GM23338 (cell line): ENCODE measurements around the gene GBP2. TPM values are rescaled to one million over a fixed set of nuclear protein-coding genes. Genes with fewer than 3 reads are reported as not detected.

Source experiments
- ATAC-seq: fragments of 200-7000 bp; cut with Tn5 transposase; 3 replicates; pipeline ENCODE4 v1.9.1; 2020
- DNase-seq: peaks from one replicate; pipeline ENCODE4 v3.0.0-alpha.2; 2015; ENCODE audit warnings: low spot score
- H2AFZ ChIP-seq: fragments of 200-600 bp; sonication (generic); 2 replicates; pipeline ENCODE4 v1.8.0; 2016; ENCODE audit warnings: antibody characterized with exemption, mild to moderate bottlenecking, moderate library complexity
- H3F3A ChIP-seq: fragments of 200-600 bp; sonication (generic); replicated peaks from 2 replicates; pipeline ENCODE4 v1.8.0; 2017; ENCODE audit warnings: antibody characterized with exemption, mixed run types, low read depth
- H3K27ac ChIP-seq: fragments of 200-600 bp; sonication (generic); 2 replicates; pipeline ENCODE4 v1.6.1; 2016; ENCODE audit warnings: low read depth
- H3K27me3 ChIP-seq: fragments of 200-600 bp; sonication (generic); 2 replicates; pipeline ENCODE4 v1.8.0; 2016; ENCODE audit warnings: mild to moderate bottlenecking, mixed run types, moderate library complexity; ENCODE audit not compliant: insufficient read depth
- H3K36me3 ChIP-seq: fragments of 200-600 bp; sonication (generic); 2 replicates; pipeline ENCODE4 v1.8.0; 2016; ENCODE audit warnings: mild to moderate bottlenecking; ENCODE audit not compliant: insufficient read depth
- H3K4me1 ChIP-seq: fragments of 200-600 bp; sonication (generic); 2 replicates; pipeline ENCODE4 v1.8.0; 2016; ENCODE audit warnings: mild to moderate bottlenecking, moderate library complexity; ENCODE audit not compliant: insufficient read depth
- H3K4me2 ChIP-seq: fragments of 200-600 bp; sonication (generic); 2 replicates; pipeline ENCODE4 v1.7.1; 2017; ENCODE audit warnings: mixed run types
- H3K4me3 ChIP-seq: fragments of 200-600 bp; sonication (generic); 2 replicates; pipeline ENCODE4 v1.6.1; 2016; ENCODE audit warnings: mixed run types
- H3K79me2 ChIP-seq: fragments of 200-600 bp; sonication (generic); replicated peaks from 2 replicates; pipeline ENCODE4 v1.8.0; 2017; ENCODE audit warnings: mild to moderate bottlenecking; ENCODE audit not compliant: insufficient read depth
- H3K9me2 ChIP-seq: fragments of 200-600 bp; sonication (generic); 2 replicates; pipeline ENCODE4 v1.8.0; 2017; ENCODE audit not compliant: insufficient read depth
- H4K20me1 ChIP-seq: fragments of 200-600 bp; sonication (generic); replicated peaks from 2 replicates; pipeline ENCODE4 v1.8.0; 2017; ENCODE audit warnings: mild to moderate bottlenecking; ENCODE audit not compliant: insufficient read depth
- H3K27ac Mint-ChIP-seq: 2 replicates; pipeline ENCODE4 v1.8.0; 2020; ENCODE audit warnings: inconsistent platforms, mild to moderate bottlenecking, moderate library complexity, mixed read lengths
- H3K27me3 Mint-ChIP-seq: 3 replicates; pipeline ENCODE4 v1.8.0; 2022; ENCODE audit warnings: low read depth, mild to moderate bottlenecking, moderate library complexity, mixed read lengths, inconsistent platforms; ENCODE audit not compliant: insufficient read depth, poor library complexity
- H3K36me3 Mint-ChIP-seq: 3 replicates; pipeline ENCODE4 v1.8.0; 2021; ENCODE audit warnings: low read depth, mild to moderate bottlenecking, inconsistent platforms, moderate library complexity, mixed read lengths
- H3K4me1 Mint-ChIP-seq: 3 replicates; pipeline ENCODE4 v1.8.0; 2020; ENCODE audit warnings: mild to moderate bottlenecking, inconsistent platforms, mixed read lengths
- H3K4me3 Mint-ChIP-seq: 3 replicates; pipeline ENCODE4 v1.8.0; 2021; ENCODE audit warnings: moderate library complexity, mild to moderate bottlenecking, inconsistent platforms, mixed read lengths
- H3K9me3 Mint-ChIP-seq: 3 replicates; pipeline ENCODE4 v1.8.0; 2020; ENCODE audit warnings: moderate library complexity, mild to moderate bottlenecking, inconsistent platforms, mixed read lengths
- CREB1 ChIP-seq: fragments of 250-450 bp; sonication (Bioruptor Pico); IDR thresholded peaks from 2 replicates; pipeline ENCODE4 v1.5.0; 2020; ENCODE audit warnings: low read depth, mild to moderate bottlenecking, moderate library complexity
- EZH2 ChIP-seq: fragments of 200-600 bp; sonication (generic); IDR thresholded peaks from one replicate; pipeline ENCODE4 v1.8.0; 2017; ENCODE audit warnings: antibody characterized with exemption, mild to moderate bottlenecking, low read depth; ENCODE audit not compliant: unreplicated experiment
- EZH2phosphoT487 ChIP-seq: fragments of 200-600 bp; sonication (generic); IDR thresholded peaks from one replicate; pipeline ENCODE4 v1.8.1; 2018; ENCODE audit warnings: antibody characterized with exemption; ENCODE audit not compliant: unreplicated experiment
- JUNB ChIP-seq: IDR thresholded peaks from one replicate; pipeline ENCODE4 v1.6.1; 2016; ENCODE audit warnings: antibody characterized with exemption; ENCODE audit not compliant: unreplicated experiment
- NANOG ChIP-seq: IDR thresholded peaks from 2 replicates; pipeline ENCODE4 v1.6.1; 2016; ENCODE audit warnings: antibody characterized with exemption, borderline replicate concordance
- POLR2AphosphoS5 ChIP-seq: IDR thresholded peaks from 2 replicates; pipeline ENCODE4 v1.6.1; 2016; ENCODE audit warnings: antibody characterized with exemption, low read depth
- REST ChIP-seq: IDR thresholded peaks from one replicate; pipeline ENCODE4 v1.6.1; 2018; ENCODE audit warnings: antibody characterized with exemption; ENCODE audit not compliant: unreplicated experiment
- STAT1 ChIP-seq: IDR thresholded peaks from one replicate; pipeline ENCODE4 v1.6.1; 2016; ENCODE audit warnings: antibody characterized with exemption; ENCODE audit not compliant: unreplicated experiment
- ZNF114 ChIP-seq: fragments of 250-450 bp; sonication (Bioruptor Pico); IDR thresholded peaks from 2 replicates; pipeline ENCODE4 v1.5.0; 2020; ENCODE audit warnings: mild to moderate bottlenecking, moderate library complexity
- ZNF331 ChIP-seq: fragments of 250-450 bp; sonication (Bioruptor Pico); IDR thresholded peaks from 2 replicates; pipeline ENCODE4 v1.5.0; 2020; ENCODE audit warnings: low read depth, mild to moderate bottlenecking, moderate library complexity
- polyA plus RNA-seq: library from polyadenylated mRNA; unstranded; fragments of >200 nt; fragmentation: Nextera tagmentation; extraction: Ambion mirVana; gene quantifications from 2 replicates; pipeline ENCODE4 v1.2.1, GENCODE V29; 2016
- total RNA-seq: library from RNA; depleted of rRNA; stranded (reverse); fragments of >200 nt; shearing (Covaris generic); gene quantifications from 2 replicates; pipeline ENCODE4 v1.2.3, GENCODE V29; 2014
- TF ChIP-seq, protein P1 (sequence below), 2 experiments: fragments of 200-600 bp in 1 of 2; sonication (generic) in 1 of 2; conservative IDR thresholded peaks; 2 replicates each; pipeline versions ENCODE4 v1.5.1 to v1.6.1; 2016 to 2017; ENCODE audit warnings: antibody characterized with exemption in 2 of 2, low read depth in 2 of 2, mild to moderate bottlenecking in 2 of 2, moderate library complexity in 1 of 2
- TF ChIP-seq, protein P2 (sequence below): IDR thresholded peaks from 2 replicates; pipeline ENCODE4 v1.6.1; 2016; ENCODE audit warnings: antibody characterized with exemption
- TF ChIP-seq, protein P3 (sequence below): fragments of 250-450 bp; sonication (Bioruptor Pico); IDR thresholded peaks from 2 replicates; pipeline ENCODE4 v1.5.0; 2020; ENCODE audit warnings: mild to moderate bottlenecking, moderate library complexity

Gene GBP2
- total and polyA plus RNA-seq, 2 experiments from 2014 or later = not detected

- Histone ChIP-seq H3K27ac (no peak overlapping the region), H3K4me2 (no peak overlapping the region), H3K4me3 (no peak overlapping the region), H2AFZ (0 out of 2 replicates have a peak overlapping the region, but pooled peaks have one; percentile 45), H3K36me3 (no peaks in the 10 kb centered on the region), H4K20me1 (no peaks in the 10 kb centered on the region), H3K79me2 (no peaks in the 10 kb centered on the region), H3F3A (no peaks in the 10 kb centered on the region), H3K4me1 (no peaks in the 10 kb centered on the region), H3K27me3 (no peaks in the 10 kb centered on the region), H3K9me2 (no peaks in the 10 kb centered on the region)
- Mint-ChIP-seq H3K4me1 (no peaks in the 10 kb centered on the region), H3K4me3 (no peak overlapping the region), H3K27ac (no peak overlapping the region), H3K27me3 (no peaks in the 10 kb centered on the region), H3K9me3 (no peaks in the 10 kb centered on the region), H3K36me3 (no peaks in the 10 kb centered on the region)
- no peak for TF ChIP-seq EZH2
- TF ChIP-seq, protein P1, sequence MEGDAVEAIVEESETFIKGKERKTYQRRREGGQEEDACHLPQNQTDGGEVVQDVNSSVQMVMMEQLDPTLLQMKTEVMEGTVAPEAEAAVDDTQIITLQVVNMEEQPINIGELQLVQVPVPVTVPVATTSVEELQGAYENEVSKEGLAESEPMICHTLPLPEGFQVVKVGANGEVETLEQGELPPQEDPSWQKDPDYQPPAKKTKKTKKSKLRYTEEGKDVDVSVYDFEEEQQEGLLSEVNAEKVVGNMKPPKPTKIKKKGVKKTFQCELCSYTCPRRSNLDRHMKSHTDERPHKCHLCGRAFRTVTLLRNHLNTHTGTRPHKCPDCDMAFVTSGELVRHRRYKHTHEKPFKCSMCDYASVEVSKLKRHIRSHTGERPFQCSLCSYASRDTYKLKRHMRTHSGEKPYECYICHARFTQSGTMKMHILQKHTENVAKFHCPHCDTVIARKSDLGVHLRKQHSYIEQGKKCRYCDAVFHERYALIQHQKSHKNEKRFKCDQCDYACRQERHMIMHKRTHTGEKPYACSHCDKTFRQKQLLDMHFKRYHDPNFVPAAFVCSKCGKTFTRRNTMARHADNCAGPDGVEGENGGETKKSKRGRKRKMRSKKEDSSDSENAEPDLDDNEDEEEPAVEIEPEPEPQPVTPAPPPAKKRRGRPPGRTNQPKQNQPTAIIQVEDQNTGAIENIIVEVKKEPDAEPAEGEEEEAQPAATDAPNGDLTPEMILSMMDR (conservative IDR thresholded peaks at IDR 0.05; ENCODE audit: low read depth in 2 of 2) = no peak
- TF ChIP-seq, protein P2, sequence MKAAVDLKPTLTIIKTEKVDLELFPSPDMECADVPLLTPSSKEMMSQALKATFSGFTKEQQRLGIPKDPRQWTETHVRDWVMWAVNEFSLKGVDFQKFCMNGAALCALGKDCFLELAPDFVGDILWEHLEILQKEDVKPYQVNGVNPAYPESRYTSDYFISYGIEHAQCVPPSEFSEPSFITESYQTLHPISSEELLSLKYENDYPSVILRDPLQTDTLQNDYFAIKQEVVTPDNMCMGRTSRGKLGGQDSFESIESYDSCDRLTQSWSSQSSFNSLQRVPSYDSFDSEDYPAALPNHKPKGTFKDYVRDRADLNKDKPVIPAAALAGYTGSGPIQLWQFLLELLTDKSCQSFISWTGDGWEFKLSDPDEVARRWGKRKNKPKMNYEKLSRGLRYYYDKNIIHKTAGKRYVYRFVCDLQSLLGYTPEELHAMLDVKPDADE = no peak
- TF ChIP-seq CREB1 (CRISPR knock-in tag) = no peak
- TF ChIP-seq ZNF331 (CRISPR knock-in tag) = no peak
- no peak for TF ChIP-seq STAT1
- no peak for TF ChIP-seq ZNF114 (CRISPR knock-in tag)
- no peak for TF ChIP-seq POLR2AphosphoS5
- TF ChIP-seq JUNB = no peak
- TF ChIP-seq, protein P3, sequence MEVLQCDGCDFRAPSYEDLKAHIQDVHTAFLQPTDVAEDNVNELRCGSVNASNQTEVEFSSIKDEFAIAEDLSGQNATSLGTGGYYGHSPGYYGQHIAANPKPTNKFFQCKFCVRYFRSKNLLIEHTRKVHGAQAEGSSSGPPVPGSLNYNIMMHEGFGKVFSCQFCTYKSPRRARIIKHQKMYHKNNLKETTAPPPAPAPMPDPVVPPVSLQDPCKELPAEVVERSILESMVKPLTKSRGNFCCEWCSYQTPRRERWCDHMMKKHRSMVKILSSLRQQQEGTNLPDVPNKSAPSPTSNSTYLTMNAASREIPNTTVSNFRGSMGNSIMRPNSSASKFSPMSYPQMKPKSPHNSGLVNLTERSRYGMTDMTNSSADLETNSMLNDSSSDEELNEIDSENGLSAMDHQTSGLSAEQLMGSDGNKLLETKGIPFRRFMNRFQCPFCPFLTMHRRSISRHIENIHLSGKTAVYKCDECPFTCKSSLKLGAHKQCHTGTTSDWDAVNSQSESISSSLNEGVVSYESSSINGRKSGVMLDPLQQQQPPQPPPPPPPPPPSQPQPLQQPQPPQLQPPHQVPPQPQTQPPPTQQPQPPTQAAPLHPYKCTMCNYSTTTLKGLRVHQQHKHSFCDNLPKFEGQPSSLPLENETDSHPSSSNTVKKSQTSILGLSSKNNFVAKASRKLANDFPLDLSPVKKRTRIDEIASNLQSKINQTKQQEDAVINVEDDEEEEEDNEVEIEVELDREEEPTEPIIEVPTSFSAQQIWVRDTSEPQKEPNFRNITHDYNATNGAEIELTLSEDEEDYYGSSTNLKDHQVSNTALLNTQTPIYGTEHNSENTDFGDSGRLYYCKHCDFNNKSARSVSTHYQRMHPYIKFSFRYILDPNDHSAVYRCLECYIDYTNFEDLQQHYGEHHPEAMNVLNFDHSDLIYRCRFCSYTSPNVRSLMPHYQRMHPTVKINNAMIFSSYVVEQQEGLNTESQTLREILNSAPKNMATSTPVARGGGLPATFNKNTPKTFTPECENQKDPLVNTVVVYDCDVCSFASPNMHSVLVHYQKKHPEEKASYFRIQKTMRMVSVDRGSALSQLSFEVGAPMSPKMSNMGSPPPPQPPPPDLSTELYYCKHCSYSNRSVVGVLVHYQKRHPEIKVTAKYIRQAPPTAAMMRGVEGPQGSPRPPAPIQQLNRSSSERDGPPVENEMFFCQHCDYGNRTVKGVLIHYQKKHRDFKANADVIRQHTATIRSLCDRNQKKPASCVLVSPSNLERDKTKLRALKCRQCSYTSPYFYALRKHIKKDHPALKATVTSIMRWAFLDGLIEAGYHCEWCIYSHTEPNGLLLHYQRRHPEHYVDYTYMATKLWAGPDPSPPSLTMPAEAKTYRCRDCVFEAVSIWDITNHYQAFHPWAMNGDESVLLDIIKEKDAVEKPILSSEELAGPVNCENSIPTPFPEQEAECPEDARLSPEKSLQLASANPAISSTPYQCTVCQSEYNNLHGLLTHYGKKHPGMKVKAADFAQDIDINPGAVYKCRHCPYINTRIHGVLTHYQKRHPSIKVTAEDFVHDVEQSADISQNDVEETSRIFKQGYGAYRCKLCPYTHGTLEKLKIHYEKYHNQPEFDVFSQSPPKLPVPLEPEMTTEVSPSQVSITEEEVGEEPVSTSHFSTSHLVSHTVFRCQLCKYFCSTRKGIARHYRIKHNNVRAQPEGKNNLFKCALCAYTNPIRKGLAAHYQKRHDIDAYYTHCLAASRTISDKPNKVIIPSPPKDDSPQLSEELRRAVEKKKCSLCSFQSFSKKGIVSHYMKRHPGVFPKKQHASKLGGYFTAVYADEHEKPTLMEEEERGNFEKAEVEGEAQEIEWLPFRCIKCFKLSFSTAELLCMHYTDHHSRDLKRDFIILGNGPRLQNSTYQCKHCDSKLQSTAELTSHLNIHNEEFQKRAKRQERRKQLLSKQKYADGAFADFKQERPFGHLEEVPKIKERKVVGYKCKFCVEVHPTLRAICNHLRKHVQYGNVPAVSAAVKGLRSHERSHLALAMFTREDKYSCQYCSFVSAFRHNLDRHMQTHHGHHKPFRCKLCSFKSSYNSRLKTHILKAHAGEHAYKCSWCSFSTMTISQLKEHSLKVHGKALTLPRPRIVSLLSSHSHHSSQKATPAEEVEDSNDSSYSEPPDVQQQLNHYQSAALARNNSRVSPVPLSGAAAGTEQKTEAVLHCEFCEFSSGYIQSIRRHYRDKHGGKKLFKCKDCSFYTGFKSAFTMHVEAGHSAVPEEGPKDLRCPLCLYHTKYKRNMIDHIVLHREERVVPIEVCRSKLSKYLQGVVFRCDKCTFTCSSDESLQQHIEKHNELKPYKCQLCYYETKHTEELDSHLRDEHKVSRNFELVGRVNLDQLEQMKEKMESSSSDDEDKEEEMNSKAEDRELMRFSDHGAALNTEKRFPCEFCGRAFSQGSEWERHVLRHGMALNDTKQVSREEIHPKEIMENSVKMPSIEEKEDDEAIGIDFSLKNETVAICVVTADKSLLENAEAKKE (CRISPR knock-in tag) = no peak
- TF ChIP-seq NANOG = no peak
- TF ChIP-seq REST = no peak
- TF ChIP-seq EZH2phosphoT487 = no peak
- ATAC-seq = no peak
- DNase-seq = no peak
Measured at GRCh38 chr1:89064632-89065031, 61.3 kb downstream of the GBP2 start.
